GM19438 (cell line): ENCODE results near the gene CKLF.
"Not testable (repeated sequence)": the region's sequence is repeated elsewhere in the genome, so short reads cannot be mapped to it uniquely, and the experiment has no call there.

Source experiments
- ATAC-seq: cut with Tn5 transposase; IDR thresholded peaks from one replicate; pipeline ENCODE4 v1.9.1; 2021; ENCODE audit warnings: low read depth; ENCODE audit not compliant: unreplicated experiment

CKLF gene, protein sequence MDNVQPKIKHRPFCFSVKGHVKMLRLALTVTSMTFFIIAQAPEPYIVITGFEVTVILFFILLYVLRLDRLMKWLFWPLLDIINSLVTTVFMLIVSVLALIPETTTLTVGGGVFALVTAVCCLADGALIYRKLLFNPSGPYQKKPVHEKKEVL

GRCh38 chr16:66552286-66553177, at the start of gene CKLF:
Gene CKLF, plus strand, starts transcription at chr16:66552576. Its CDS starts 140 bp downstream, at chr16:66552716.
- ATAC-seq: peak; percentile 54

DNA sequence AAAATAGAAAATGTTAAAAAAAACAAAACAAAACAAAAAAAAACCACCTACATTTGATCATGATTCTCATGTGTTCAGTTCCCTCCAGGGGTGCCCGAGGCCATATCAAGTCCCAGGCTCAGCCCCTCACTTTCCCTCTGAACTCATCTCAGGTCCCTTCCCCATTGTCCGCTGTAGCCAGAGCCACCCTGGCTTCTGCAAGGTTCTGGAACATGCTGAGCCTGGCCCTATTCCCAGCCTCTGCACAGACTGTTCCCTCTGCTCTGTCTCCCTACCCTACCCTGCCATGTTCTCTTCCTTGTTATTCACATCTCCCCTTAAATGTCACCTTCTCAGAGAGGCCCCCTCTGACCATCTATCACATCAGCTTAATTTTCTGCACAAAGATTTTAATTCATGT, 49.3 kb upstream of the CKLF start:
- no peak for ATAC-seq

- ATAC-seq: no peak
Measured at GRCh38 chr16:66503612-66504011, 48.8 kb upstream of the CKLF start.

- no peak for ATAC-seq
Measured at GRCh38 chr16:66507731-66508239, 44.6 kb upstream of the CKLF start.

- no peak for ATAC-seq
Measured at GRCh38 chr16:66508248-66508913, 44.0 kb upstream of the CKLF start.

- no peak for ATAC-seq
Measured at GRCh38 chr16:66508914-66509496, 43.4 kb upstream of the CKLF start.

GRCh38 chr16:66509576-66509975, 42.8 kb upstream of the CKLF start:
- ATAC-seq: no peak

DNA sequence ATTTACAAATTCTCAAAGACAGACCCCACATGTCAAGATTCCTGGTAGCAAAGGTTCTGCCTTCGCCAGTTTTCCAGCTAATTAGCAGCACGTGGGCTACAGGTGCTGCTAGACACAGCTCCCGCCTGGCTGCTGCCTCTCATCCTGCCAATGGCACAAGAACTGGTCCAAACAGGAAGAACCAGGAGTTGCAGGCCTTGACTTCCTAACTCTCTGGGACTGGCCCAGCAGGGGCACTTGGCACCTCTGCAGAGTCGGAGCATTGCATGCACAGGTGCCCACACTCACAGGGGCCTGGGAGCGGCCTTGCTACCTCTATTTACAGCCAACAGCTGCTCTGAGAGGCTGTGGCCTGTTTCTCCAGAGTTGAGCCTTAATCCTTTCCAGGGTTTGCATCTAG, 42.1 kb upstream of the CKLF start:
- no peak for ATAC-seq

DNA sequence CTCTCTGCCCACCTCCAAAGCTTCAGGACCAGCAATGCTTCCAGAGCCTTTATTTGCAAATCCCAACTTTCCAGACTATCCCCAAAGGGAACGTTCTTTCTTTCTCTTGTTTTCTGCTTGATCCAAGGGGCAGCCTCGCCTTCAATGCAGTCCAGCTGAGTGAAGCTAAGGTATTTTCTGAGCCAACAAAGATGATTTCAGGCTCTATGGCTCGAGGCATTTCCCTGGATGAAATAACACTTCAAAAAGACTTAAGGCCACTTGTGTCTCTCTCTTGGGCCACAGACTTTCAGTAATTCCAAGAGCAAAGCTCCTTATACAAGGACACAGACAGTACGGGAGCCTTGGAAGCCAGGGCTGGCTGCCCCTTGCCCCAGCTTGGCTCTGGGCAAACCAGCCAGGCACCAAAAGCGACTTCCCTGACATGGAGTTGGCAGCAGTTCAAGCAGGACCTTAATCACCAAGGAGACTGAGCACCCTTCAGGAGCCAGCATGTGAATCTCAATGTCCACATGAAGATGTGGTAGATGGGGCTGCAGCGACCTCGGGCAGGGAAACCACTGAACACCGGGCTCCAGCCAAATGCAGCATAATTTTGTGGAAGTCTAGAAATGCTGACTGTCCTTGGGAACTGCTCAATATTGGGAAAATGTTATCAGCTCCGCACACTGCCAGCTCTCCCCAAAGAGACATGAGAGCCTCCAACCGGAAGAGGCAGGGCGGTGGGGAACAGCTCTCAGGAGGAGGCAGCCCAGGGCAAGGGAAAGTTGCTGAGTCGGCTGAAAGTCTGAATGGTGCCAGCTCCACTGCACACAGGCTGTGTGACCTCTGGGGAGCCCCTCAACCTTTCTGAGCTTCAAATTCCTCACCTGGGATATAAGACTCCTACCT, 41.4 kb upstream of the CKLF start:
- ATAC-seq: no peak

DNA sequence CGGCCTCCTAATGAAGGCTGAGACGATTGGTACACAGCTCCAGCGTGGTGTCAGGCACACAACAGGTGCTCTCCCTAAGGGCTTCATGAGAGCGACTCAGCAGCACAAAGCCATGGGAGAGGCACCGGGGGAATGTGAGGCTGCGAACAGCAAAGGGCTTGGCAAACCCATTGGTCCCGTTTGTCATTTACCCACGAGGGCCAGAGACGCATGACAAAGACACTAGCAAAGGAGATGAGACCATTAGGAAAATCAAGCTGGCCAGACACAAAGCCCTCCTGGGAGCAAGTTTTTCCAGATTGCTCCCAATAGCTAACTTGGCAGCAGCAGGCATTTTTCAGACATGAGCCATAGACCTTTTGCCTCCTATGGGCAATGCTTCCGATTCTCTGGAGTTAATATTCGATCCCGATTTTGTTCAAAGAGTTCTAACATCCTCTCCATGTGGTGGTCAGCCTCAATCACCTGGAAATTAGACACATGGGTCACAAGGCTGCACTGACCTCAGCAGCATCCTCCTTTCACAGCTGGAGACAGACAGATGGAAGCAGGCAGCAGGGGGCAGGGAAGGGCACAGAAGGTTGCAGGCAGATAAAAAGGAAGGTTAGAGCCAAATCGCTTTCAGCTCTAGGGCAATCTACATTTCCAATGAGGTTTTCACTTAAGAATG, 40.6 kb upstream of the CKLF start:
- no peak for ATAC-seq

DNA sequence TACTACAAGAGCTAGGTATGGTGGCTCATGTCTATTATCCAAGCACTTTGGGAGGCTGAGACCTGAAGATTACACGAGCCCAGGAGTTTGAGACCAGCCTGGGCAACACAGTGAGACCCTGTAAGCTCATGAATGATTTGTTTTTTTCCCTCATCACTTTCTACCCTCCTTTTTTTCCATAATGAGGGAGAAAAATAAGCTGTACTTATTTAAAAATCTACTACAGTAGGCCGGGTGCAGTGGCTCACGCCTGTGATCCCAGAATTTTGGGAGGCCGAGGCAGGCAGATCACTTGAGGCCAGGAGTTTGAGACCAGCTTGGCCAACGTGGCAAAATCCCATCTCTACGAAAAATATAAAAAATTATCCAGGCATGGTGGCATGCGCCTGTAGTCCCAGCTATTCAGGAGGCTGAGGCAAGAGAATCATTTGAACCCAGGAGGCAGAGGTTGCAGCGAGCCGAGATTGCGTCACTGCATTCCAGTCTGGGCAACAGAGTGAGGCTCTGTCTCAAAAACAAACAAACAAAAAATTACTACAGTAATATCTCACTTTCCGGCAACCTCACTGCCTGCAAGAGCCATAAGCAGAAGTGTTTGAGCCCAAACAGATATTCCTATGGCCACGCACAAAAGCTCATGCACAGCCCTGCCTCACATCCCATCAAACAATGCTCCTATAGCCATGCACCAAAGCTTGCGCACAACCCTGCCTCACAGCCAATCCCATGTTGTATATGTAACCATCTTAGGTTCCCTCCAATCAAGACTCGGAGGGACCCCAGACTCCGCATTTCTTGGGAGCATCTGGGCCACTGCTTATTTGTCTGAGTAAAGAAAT, 39.9 kb upstream of the CKLF start:
- ATAC-seq: no peak

- ATAC-seq: no peak
Measured at GRCh38 chr16:66513111-66513723, 39.2 kb upstream of the CKLF start.

DNA sequence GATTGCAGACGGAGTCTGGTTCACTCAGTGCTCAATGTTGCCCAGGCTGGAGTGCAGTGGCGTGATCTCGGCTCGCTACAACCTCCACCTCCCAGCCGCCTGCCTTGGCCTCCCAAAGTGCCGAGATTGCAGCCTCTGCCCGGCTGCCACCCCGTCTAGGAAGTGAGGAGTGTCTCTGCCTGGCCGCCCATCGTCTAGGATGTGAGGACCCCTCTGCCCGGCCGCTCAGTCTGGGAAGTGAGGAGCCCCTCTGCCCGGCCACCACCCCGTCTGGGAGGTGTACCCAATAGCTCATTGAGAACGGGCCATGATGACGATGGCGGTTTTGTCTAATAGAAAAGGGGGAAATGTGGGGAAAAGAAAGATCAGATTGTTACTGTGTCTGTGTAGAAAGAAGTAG, 38.0 kb upstream of the CKLF start:
- ATAC-seq: not testable (repeated sequence)

- not testable (repeated sequence) for ATAC-seq
Measured at GRCh38 chr16:66514980-66515595, 37.3 kb upstream of the CKLF start.

GRCh38 chr16:66515596-66516508, 36.5 kb upstream of the CKLF start:
- no peak for ATAC-seq

DNA sequence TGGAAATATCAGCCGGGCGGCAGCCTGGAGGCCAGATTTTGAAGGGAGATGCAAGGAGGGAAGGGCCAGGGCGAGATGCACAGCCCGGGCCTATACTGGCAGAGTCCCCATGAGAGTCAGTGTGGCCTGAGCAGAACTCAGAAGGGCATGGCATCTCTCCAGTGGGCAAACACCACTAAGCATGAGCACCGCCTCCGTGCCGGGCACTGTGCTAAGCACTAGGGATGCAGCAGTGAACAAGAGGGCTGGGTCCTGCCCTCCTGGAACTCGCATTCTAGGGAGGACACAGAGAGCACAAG, 35.9 kb upstream of the CKLF start:
- no peak for ATAC-seq
